Adrenal gland (tissue), 5 donors: ENCODE results near the gene TOGARAM2.

Source experiments
- CTCF ChIP-seq, 6 experiments: fragments of 450-650 bp in 4 of 6; fragments of 200-600 bp in 2 of 6; sonication (generic) in 1 of 6; IDR thresholded peaks; 1 replicate in 5 of 6; 2 replicates in 1 of 6; pipeline versions ENCODE4 v1.5.1 to v1.8.0; 2016 to 2021; ENCODE audit warnings: antibody characterized with exemption in 6 of 6, mild to moderate bottlenecking in 2 of 6, moderate library complexity in 1 of 6
- POLR2A ChIP-seq, 2 donors: fragments of 450-650 bp; IDR thresholded peaks; one replicate each; pipeline ENCODE4 v1.6.1; 2017; ENCODE audit warnings: antibody characterized with exemption in 2 of 2, mild to moderate bottlenecking in 2 of 2, moderate library complexity in 1 of 2
- donor health status: DM: no; HTN: no; CAD: no.

GRCh38 chr2:28950941-28951630, 30.0 kb upstream of the TOGARAM2 start:
- TF ChIP-seq CTCF (IDR thresholded peaks at IDR 0.05) = no peak
- no peak for TF ChIP-seq POLR2A (IDR thresholded peaks at IDR 0.05)
